Muscle of back (tissue), 11 donors: ENCODE measurements around the gene ARHGDIG. TPM values are rescaled to one million over a fixed set of nuclear protein-coding genes. Genes with fewer than 3 reads are reported as not detected.

Source experiments
- DNase-seq, 3 donors: peaks; one replicate each; pipeline versions ENCODE4 v3.0.0 to v3.0.0-alpha.2; 2013
- polyA plus RNA-seq, 10 donors: library from polyadenylated mRNA; unstranded; fragments of 120-200 nt; gene quantifications; one replicate each; pipeline ENCODE4 v1.2.1, GENCODE V29; 2013; ENCODE audit not compliant: insufficient read length in 10 of 10

The ARHGDIG gene
- polyA plus RNA-seq, 10 donors = 0.40 to 1.7 (median 1.2) TPM

- no peak for DNase-seq
Observed at GRCh38 chr16:279531-279930, 860 bp upstream of the ARHGDIG start.

DNA sequence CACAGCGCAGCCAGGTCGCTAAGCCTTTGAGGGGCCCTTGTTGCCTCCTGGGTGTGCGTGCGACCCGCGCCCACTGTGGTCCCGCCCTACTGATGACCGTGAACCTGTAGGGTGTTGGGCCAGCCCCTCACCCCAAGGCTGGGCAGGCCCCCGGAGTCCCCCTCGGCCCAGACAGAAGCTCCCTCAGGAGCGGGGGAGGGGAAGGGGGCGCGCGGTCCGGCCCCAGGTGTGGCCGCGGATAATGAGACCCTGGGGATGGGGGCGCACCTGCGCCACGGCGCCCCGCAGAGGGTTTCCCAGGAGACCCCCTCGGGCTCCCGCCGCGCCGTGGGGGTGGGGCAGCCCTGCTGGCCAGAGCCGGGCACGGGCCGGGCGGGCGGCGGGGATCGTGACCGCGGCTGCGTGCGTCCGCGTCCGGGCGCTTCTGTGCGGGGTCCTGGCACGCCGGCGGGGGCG, 358 bp upstream of the ARHGDIG start:
- no peak for DNase-seq

GRCh38 chr16:280991-281659, 734 bp downstream of the ARHGDIG start:
- DNase-seq = no peak

DNA sequence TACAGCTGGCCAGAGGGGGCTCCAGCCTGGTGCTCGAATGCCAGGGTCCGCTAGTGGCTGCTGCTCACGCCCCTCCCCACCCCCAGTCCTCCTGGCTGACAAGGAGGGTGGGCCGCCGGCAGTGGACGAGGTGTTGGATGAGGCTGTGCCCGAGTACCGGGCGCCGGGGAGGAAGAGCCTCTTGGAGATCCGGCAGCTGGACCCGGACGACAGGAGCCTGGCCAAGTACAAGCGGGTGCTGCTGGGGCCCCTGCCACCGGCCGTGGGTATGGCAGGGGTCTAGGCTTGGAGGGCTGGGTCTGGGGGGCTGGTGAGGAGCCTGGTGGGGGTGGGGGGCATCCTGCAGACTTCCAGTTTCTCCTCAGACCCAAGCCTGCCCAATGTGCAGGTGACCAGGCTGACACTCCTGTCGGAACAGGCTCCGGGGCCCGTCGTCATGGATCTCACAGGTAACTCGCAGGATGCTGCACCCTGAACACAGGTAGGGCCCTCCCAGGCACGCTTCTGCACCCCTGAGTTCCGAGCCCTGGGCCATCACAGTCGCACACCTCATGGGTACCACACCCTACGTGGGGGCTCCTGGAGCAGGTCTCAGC, 1.4 kb downstream of the ARHGDIG start:
- no peak for DNase-seq

- DNase-seq = no peak
Observed at GRCh38 chr16:282491-282890, 2.1 kb downstream of the ARHGDIG start.

- no peak for DNase-seq
Observed at GRCh38 chr16:283033-283805, 2.8 kb downstream of the ARHGDIG start, which contains the start of gene PDIA2. PDIA2 (plus strand) TSS chr16:283164; CDS start chr16:283170, 6 bp downstream.

DNA sequence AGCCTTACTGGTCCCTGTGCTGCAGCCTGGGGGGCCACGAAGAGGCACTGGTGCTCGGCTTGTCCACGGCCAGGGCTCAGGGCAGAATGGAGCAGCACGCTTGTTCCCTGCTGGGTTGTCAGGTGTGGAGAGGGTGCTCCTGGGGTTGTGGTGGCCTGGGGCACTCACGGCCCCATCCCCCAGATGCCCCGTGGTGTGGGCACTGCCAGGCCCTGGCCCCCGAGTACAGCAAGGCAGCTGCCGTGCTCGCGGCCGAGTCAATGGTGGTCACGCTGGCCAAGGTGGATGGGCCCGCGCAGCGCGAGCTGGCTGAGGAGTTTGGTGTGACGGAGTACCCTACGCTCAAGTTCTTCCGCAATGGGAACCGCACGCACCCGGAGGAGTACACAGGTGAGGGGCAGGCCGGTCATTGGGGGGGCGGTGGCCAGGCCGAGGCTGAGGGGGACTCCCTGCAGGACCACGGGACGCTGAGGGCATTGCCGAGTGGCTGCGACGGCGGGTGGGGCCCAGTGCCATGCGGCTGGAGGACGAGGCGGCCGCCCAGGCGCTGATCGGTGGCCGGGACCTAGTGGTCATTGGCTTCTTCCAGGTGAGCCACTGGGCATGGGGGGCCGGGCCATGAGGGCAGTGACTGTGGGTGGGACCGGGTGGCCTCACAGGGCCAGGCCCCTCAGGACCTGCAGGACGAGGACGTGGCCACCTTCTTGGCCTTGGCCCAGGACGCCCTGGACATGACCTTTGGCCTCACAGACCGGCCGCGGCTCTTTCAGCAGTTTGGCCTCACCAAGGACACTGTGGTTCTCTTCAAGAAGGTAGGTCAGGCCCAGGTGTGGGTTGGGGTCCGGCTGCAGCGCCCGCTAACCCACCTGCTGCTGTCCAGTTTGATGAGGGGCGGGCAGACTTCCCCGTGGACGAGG, 4.1 kb downstream of the ARHGDIG start:
- DNase-seq = no peak

- DNase-seq = no peak
Observed at GRCh38 chr16:285146-286055, 5.0 kb downstream of the ARHGDIG start.

DNA sequence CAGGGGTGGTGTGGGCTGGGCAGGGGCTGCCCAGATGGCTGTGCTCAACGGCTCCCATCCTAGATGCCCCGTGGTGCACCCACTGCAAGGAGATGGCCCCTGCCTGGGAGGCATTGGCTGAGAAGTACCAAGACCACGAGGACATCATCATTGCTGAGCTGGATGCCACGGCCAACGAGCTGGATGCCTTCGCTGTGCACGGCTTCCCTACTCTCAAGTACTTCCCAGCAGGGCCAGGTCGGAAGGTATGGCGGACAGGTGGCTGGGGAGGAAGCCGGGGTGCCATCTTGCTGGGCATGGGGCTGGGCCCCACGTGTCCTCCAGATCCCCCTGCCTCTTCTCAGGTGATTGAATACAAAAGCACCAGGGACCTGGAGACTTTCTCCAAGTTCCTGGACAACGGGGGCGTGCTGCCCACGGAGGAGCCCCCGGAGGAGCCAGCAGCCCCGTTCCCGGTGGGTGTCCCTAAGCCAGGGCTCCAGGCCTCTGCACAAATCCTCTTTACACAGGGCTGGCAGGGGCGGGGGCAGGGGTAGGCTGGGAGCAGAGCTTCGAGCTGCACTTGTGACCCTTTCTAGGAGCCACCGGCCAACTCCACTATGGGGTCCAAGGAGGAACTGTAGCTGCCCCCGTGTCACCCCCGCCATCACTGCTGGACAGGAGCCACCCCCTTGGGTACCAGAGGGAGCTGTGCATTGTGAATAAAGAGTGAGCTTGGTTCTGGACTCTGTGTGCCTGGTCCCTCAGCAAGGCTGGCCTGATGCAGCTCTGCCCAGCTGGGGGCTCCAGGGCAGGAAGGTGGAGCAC, 6.3 kb downstream of the ARHGDIG start:
- DNase-seq = no peak

DNA sequence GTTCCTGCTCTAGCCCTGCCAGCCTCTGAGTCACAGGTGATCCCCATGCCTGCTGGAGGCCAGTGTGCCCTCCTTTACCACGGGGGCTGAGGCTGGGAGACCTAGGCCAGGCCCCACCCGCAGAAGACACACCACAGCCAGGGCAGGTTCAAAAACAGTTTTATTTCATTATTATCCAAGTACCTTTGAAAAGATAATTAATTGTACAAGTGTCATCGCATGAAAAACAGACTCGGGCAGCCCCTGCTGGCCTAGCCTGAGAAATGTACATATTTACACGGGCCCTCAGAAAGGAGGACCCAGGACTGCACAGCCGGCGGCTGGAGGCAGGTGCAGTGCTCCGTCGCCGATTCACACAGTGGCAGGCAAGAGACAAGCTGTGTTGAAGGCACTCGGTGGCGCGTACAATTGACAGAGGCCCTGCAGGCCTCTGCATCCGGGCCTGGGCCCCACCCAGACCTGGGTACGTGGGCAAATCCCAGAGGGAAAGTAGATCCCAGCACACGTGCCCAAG, 7.0 kb downstream of the ARHGDIG start:
- DNase-seq = no peak

- no peak for DNase-seq
Observed at GRCh38 chr16:287981-288920, 7.9 kb downstream of the ARHGDIG start.

- DNase-seq = no peak
Observed at GRCh38 chr16:289395-289997, 9.1 kb downstream of the ARHGDIG start.

DNA sequence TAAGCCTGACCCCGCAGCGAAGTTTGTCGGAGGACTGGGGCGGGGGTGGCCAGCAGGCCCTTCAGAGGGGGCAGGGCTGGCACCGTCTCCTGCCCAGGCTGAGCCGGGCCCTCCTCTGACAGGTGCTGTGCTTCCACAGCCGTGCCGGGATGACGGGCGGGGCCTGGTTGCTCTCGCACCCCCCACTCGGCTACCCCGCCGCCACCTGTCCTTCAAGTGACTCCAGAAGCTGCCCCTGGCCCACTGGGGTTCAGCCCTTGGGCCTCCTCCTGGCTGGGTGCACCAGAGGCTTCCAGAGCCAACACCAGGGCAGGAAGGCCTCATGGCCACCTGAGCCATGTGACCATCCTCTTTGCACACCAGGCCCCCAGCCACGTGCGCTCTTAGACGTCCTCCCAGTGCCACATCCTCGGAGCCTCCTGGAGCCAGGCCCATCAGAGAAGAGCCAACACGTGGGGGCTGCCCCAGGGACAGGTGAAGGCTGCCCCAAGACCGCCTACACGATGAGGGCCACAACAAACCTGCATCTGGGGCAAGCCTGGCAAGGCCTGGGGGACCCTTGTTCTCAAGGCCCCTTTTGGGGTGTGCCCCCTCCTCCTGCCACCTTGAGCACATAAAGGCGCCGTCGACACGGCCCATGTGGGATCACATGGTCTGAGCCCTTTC, 9.8 kb downstream of the ARHGDIG start:
- no peak for DNase-seq

GRCh38 chr16:290681-291405, 10.5 kb downstream of the ARHGDIG start:
- DNase-seq = no peak

GRCh38 chr16:291539-291938, 11.1 kb downstream of the ARHGDIG start:
- DNase-seq = no peak

DNA sequence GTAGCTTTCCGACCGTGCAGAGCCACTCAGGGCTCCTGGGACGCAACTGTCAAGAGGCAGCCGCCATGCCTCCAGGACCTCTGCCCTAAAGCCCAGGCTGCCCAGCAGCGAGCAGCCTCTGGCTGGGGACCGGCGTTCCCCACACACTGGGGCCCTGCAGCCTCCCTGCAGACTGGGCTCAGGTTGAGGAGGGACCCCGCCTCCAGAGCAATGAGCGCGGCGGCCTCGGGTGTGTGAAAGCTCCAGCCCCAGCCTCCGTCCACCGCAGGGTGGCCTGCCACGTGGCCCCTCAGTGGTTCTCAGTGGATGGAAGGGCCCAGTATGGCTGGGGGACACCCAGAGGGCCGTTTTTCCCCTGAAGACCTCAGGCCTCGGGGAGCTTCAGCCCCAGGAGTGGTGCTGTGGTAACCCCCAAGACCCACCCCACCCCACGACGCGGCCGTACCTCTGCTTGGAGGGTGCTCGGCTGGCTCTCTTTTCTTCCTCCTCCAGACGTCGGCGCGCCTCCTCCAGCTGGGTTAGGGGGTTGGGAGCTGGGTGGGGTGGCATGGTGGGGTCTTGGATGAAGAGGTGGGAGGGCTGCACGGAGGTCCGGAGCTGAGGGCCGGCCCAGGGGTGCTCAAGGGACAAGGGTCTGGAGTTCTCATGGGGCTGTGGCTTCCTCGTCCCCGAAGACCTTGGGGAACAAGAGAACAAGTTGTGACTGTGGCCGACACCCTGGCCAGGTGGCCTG, 12.8 kb downstream of the ARHGDIG start:
- DNase-seq = no peak
